C4-2B (cell line): ENCODE data around the gene BLNK.
"Not testable (repeated sequence)": the region's sequence is repeated elsewhere in the genome, so short reads cannot be mapped to it uniquely, and the experiment has no call there.

Experiments
- H3K27ac ChIP-seq: fragments of 450-650 bp; 2 replicates; pipeline ENCODE4 v1.5.1; 2017
- CTCF ChIP-seq: fragments of 450-650 bp; conservative IDR thresholded peaks from 2 replicates; pipeline ENCODE4 v1.5.1; 2017; ENCODE audit warnings: mild to moderate bottlenecking
- ZFX ChIP-seq: fragments of 450-650 bp; IDR thresholded peaks from 2 replicates; pipeline ENCODE4 v1.6.1; 2017

The BLNK gene

GRCh38 chr10:96211764-96212163 is 59.6 kb downstream of the BLNK start:
- no peak for TF ChIP-seq CTCF
- TF ChIP-seq ZFX: no peak
- H3K27ac ChIP-seq: no peak overlapping the region

- TF ChIP-seq ZFX (no peak), CTCF (no peak)
- H3K27ac ChIP-seq: no peak overlapping the region
Observed at GRCh38 chr10:96208946-96209345, 62.4 kb downstream of the BLNK start.

GRCh38 chr10:96208271-96208670 is 63.1 kb downstream of the BLNK start:
- no peak for TF ChIP-seq CTCF
- no peak for TF ChIP-seq ZFX
- no peak overlapping the region for H3K27ac ChIP-seq

GRCh38 chr10:96205580-96205979 is 65.8 kb downstream of the BLNK start:
- TF ChIP-seq ZFX (no peak), CTCF (no peak)
- H3K27ac ChIP-seq: no peak overlapping the region

- no peak for TF ChIP-seq ZFX
- no peak for TF ChIP-seq CTCF
- H3K27ac ChIP-seq: no peak overlapping the region
Observed at GRCh38 chr10:96201525-96201924, 69.8 kb downstream of the BLNK start.

- H3K27ac ChIP-seq: not testable (repeated sequence)
Observed at GRCh38 chr10:96189505-96189904, 81.9 kb downstream of the BLNK start.

- no peak overlapping the region for H3K27ac ChIP-seq
- TF ChIP-seq ZFX (no peak), CTCF (no peak)
Observed at GRCh38 chr10:96188916-96189315, 82.5 kb downstream of the BLNK start.

- TF ChIP-seq ZFX: no peak
- TF ChIP-seq CTCF: no peak
- no peak overlapping the region for H3K27ac ChIP-seq
Observed at GRCh38 chr10:96188421-96188820, 82.9 kb downstream of the BLNK start.
